OCI-LY3 (cell line): Measurements from ENCODE around the gene SCAMP5.

Experiments
- CTCF ChIP-seq: fragments of 200-600, 300-600 bp; sonication (generic); IDR thresholded peaks from 2 replicates; pipeline ENCODE4 v1.5.1; 2014; ENCODE audit warnings: antibody characterized with exemption, low read length, low read depth
- EZH2phosphoT487 ChIP-seq: fragments of 200-600 bp; shearing (Covaris generic); IDR thresholded peaks from 2 replicates; pipeline ENCODE4 v1.6.1; 2018; ENCODE audit warnings: antibody characterized with exemption, mixed run types, low read depth

- no peak for TF ChIP-seq CTCF
- no peak for TF ChIP-seq EZH2phosphoT487
Observed at GRCh38 chr15:74978077-74978476, 17.3 kb upstream of the SCAMP5 start.
